ENCODE measurements around the gene TFPT. TPM values are rescaled to one million over a fixed set of nuclear protein-coding genes. Genes with fewer than 3 reads are reported as not detected.

TFPT gene
- total and polyA plus RNA-seq, 4 donors = 2.4 to 5.6 (median 4.2) TPM

DNA sequence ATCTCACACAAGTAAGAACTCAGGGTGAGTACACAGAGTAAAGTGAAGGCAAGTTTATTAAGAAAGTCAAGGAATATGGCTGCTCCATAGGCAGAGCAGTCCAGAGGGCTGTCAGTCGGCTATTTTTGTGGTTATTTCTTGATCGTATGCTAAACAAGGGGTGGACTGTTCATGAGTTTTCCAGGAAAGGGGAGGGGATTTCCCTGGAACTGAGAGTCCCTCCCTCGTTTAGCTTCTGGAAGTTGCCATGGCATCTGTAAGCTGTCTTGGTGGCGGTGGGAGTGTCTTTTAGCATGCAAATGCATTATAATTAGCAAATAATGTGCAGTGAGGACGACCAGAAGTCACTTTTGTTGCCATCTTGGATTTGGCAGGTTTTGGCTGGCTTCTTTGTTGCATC, 46.0 kb downstream of the TFPT start:
- Histone ChIP-seq H3K4me3 (ENCODE audit: low read depth in 1 of 3, low read length in 3 of 3) (peak overlapping the region in 1 of 3 donors; percentile 17), H3K27me3 (ENCODE audit: control insufficient read depth in 4 of 4, insufficient read depth in 4 of 4, low read length in 3 of 4) (no peaks in the 10 kb centered on the region), H3K36me3 (ENCODE audit: control insufficient read depth in 4 of 4, insufficient read depth in 3 of 4, low read depth in 1 of 4, low read length in 3 of 4) (no peaks in the 10 kb centered on the region), H3K27ac (ENCODE audit: low read depth in 1 of 2, low read length in 2 of 2) (no peak overlapping the region), H3K4me1 (ENCODE audit: control insufficient read depth in 4 of 4, insufficient read depth in 4 of 4, low read length in 3 of 4) (no peaks in the 10 kb centered on the region), H3K9me3 (ENCODE audit: control insufficient read depth in 4 of 4, low read length in 3 of 4) (peaks cover 0 to 11% (median 8%) of the 10 kb centered on the region in 4 donors), H3K9ac (ENCODE audit: low read depth in 1 of 2, low read length in 2 of 2) (no peak overlapping the region)
- TF ChIP-seq YY1 (IDR thresholded peaks at IDR 0.05) (no peak), GABPA (IDR thresholded peaks at IDR 0.05 in 1 of 2, conservative IDR thresholded peaks at IDR 0.05 in 1 of 2) (no peak), SP1 (IDR thresholded peaks at IDR 0.05) (no peak), RXRA (IDR thresholded peaks at IDR 0.05) (no peak), RAD21 (IDR thresholded peaks at IDR 0.05) (no peak), FOXA2 (IDR thresholded peaks at IDR 0.05) (no peak), JUND (IDR thresholded peaks at IDR 0.05) (no peak), EGR1 (IDR thresholded peaks at IDR 0.05; ENCODE audit: low read depth in 2 of 2) (no peak), HNF4G (IDR thresholded peaks at IDR 0.05) (no peak), NR2F2 (IDR thresholded peaks at IDR 0.05) (no peak)
- TF ChIP-seq, protein P1, sequence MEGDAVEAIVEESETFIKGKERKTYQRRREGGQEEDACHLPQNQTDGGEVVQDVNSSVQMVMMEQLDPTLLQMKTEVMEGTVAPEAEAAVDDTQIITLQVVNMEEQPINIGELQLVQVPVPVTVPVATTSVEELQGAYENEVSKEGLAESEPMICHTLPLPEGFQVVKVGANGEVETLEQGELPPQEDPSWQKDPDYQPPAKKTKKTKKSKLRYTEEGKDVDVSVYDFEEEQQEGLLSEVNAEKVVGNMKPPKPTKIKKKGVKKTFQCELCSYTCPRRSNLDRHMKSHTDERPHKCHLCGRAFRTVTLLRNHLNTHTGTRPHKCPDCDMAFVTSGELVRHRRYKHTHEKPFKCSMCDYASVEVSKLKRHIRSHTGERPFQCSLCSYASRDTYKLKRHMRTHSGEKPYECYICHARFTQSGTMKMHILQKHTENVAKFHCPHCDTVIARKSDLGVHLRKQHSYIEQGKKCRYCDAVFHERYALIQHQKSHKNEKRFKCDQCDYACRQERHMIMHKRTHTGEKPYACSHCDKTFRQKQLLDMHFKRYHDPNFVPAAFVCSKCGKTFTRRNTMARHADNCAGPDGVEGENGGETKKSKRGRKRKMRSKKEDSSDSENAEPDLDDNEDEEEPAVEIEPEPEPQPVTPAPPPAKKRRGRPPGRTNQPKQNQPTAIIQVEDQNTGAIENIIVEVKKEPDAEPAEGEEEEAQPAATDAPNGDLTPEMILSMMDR (IDR thresholded peaks at IDR 0.05; ENCODE audit: low read depth, low read length, missing input control) = no peak
- TF ChIP-seq, protein P2, sequence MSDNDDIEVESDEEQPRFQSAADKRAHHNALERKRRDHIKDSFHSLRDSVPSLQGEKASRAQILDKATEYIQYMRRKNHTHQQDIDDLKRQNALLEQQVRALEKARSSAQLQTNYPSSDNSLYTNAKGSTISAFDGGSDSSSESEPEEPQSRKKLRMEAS (IDR thresholded peaks at IDR 0.05) = no peak
- TF ChIP-seq, protein P3, sequence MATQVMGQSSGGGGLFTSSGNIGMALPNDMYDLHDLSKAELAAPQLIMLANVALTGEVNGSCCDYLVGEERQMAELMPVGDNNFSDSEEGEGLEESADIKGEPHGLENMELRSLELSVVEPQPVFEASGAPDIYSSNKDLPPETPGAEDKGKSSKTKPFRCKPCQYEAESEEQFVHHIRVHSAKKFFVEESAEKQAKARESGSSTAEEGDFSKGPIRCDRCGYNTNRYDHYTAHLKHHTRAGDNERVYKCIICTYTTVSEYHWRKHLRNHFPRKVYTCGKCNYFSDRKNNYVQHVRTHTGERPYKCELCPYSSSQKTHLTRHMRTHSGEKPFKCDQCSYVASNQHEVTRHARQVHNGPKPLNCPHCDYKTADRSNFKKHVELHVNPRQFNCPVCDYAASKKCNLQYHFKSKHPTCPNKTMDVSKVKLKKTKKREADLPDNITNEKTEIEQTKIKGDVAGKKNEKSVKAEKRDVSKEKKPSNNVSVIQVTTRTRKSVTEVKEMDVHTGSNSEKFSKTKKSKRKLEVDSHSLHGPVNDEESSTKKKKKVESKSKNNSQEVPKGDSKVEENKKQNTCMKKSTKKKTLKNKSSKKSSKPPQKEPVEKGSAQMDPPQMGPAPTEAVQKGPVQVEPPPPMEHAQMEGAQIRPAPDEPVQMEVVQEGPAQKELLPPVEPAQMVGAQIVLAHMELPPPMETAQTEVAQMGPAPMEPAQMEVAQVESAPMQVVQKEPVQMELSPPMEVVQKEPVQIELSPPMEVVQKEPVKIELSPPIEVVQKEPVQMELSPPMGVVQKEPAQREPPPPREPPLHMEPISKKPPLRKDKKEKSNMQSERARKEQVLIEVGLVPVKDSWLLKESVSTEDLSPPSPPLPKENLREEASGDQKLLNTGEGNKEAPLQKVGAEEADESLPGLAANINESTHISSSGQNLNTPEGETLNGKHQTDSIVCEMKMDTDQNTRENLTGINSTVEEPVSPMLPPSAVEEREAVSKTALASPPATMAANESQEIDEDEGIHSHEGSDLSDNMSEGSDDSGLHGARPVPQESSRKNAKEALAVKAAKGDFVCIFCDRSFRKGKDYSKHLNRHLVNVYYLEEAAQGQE (IDR thresholded peaks at IDR 0.05) = no peak
- TF ChIP-seq, protein P4, sequence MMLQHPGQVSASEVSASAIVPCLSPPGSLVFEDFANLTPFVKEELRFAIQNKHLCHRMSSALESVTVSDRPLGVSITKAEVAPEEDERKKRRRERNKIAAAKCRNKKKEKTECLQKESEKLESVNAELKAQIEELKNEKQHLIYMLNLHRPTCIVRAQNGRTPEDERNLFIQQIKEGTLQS (IDR thresholded peaks at IDR 0.05) = no peak
- no peak for DNase-seq (ENCODE audit: low spot score)
- 64% methylated on average over 5 of the region's 5 CpGs for WGBS

GRCh38 chr19:54063350-54064116, 51.9 kb downstream of the TFPT start, which contains the start of gene VSTM1:
Gene VSTM1 (minus strand): TSS chr19:54063897. CDS start chr19:54063777, 120 bp downstream.
- Histone ChIP-seq H3K4me3 (ENCODE audit: low read depth in 1 of 3, low read length in 3 of 3) (no peak within 1 kb of the TSS), H3K9ac (ENCODE audit: low read depth in 1 of 2, low read length in 2 of 2) (no peak within 1 kb of the TSS), H3K9me3 (ENCODE audit: control insufficient read depth in 4 of 4, low read length in 3 of 4) (peaks cover 0 to 2% (median 0%) of the 10 kb centered on the region in 4 donors), H3K4me1 (ENCODE audit: control insufficient read depth in 4 of 4, insufficient read depth in 4 of 4, low read length in 3 of 4) (no peaks in the 10 kb centered on the region), H3K27ac (ENCODE audit: low read depth in 1 of 2, low read length in 2 of 2) (no peak within 1 kb of the TSS), H3K27me3 (ENCODE audit: control insufficient read depth in 4 of 4, insufficient read depth in 4 of 4, low read length in 3 of 4) (no peaks in the 10 kb centered on the region), H3K36me3 (ENCODE audit: control insufficient read depth in 4 of 4, insufficient read depth in 3 of 4, low read depth in 1 of 4, low read length in 3 of 4) (no peaks in the 10 kb centered on the region)
- DNase-seq (ENCODE audit: low spot score) = no peak
- WGBS = 74% methylated on average over 34 of the region's 34 CpGs
- TF ChIP-seq, protein P1 (IDR thresholded peaks at IDR 0.05; ENCODE audit: low read depth, low read length, missing input control) = no peak
- TF ChIP-seq FOXA2 (IDR thresholded peaks at IDR 0.05) (no peak), RXRA (IDR thresholded peaks at IDR 0.05) (no peak), JUND (IDR thresholded peaks at IDR 0.05) (no peak), HNF4G (IDR thresholded peaks at IDR 0.05) (no peak), TAF1 (conservative IDR thresholded peaks at IDR 0.05) (no peak), RAD21 (IDR thresholded peaks at IDR 0.05) (no peak), FOXA1 (IDR thresholded peaks at IDR 0.05) (no peak)
- TF ChIP-seq, protein P3 (IDR thresholded peaks at IDR 0.05) = no peak
- TF ChIP-seq, protein P4 (IDR thresholded peaks at IDR 0.05) = no peak
